SK-N-MC (cell line): Measurements from ENCODE around the gene DLGAP4.

Source experiments
- EZH2 ChIP-seq: fragments of 200-600 bp; sonication (generic); IDR thresholded peaks from one replicate; pipeline ENCODE4 v1.6.1; 2017; ENCODE audit warnings: antibody characterized with exemption
- POLR2AphosphoS5 ChIP-seq: IDR thresholded peaks from 2 replicates; pipeline ENCODE4 v1.6.1; 2012; ENCODE audit warnings: mild to moderate bottlenecking, low read depth, low read length, borderline replicate concordance

GRCh38 chr20:36447101-36447500 is 141.0 kb downstream of the DLGAP4 start:
- TF ChIP-seq POLR2AphosphoS5 (no peak), EZH2 (no peak)
